ENCODE measurements around the gene RAPGEF2. TPM values are rescaled to one million over a fixed set of nuclear protein-coding genes. Genes with fewer than 3 reads are reported as not detected.
"Not testable (repeated sequence)": the region's sequence is repeated elsewhere in the genome, so short reads cannot be mapped to it uniquely, and the experiment has no call there.

The RAPGEF2 gene
- total and polyA plus RNA-seq, 4 donors: 9.4 to 51.3 (median 31.9) TPM

DNA sequence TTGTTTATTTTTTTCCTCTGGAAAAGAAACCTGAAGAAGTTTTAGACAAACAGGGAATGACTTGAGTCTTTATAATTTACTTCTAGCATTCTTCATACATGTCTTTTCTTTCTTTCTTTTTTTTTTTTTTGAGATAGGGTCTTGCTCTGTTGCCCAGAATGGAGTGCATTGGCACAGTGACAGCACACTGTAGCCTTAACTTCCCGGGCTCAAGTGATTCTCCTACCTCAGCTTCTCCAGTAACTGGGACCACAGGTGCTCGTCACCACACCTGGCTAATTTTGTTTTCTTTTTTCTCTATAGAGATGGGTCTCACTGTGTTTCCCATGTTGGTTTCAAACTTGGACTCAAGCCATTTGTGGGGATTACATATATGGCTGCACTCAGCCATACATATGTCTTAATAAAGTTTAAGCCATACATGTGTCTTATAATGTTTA is 71.8 kb downstream of the RAPGEF2 start:
- DNase-seq (no peak), ATAC-seq (ENCODE audit: low FRiP score) (no peak)
- intact Hi-C loops (cut with DNase I): loop anchor here (5.0 to 10.0 kb wide), 7 partner anchors 70 to 450 kb away; partner anchors contain the start of genes RAPGEF2 (in 2 of the 2) and PPID (in 1 of the 2)
- H3K9me3 ChIP-seq (ENCODE audit: control insufficient read depth, low read length): no peaks in the 10 kb centered on the region
- H3K4me1 ChIP-seq (ENCODE audit: control insufficient read depth in 1 of 2, insufficient read depth in 2 of 2, low read length in 2 of 2): peaks cover 0 to 7% of the 10 kb centered on the region in 2 donors
- H3K36me3 ChIP-seq (ENCODE audit: control insufficient read depth in 1 of 2, insufficient read depth in 2 of 2, low read length in 1 of 2): no peaks in the 10 kb centered on the region
- H3K27ac ChIP-seq (ENCODE audit: low read depth in 1 of 2, low read length in 2 of 2): no peak overlapping the region
- 50 to 55% methylated on average over 2 of the region's 2 CpGs for WGBS, 2 donors
- H3K4me3 ChIP-seq (ENCODE audit: low read length in 2 of 2): no peak overlapping the region
- H3K27me3 ChIP-seq (ENCODE audit: control insufficient read depth in 1 of 2, insufficient read depth in 2 of 2, low read length in 1 of 2): no peaks in the 10 kb centered on the region

DNA sequence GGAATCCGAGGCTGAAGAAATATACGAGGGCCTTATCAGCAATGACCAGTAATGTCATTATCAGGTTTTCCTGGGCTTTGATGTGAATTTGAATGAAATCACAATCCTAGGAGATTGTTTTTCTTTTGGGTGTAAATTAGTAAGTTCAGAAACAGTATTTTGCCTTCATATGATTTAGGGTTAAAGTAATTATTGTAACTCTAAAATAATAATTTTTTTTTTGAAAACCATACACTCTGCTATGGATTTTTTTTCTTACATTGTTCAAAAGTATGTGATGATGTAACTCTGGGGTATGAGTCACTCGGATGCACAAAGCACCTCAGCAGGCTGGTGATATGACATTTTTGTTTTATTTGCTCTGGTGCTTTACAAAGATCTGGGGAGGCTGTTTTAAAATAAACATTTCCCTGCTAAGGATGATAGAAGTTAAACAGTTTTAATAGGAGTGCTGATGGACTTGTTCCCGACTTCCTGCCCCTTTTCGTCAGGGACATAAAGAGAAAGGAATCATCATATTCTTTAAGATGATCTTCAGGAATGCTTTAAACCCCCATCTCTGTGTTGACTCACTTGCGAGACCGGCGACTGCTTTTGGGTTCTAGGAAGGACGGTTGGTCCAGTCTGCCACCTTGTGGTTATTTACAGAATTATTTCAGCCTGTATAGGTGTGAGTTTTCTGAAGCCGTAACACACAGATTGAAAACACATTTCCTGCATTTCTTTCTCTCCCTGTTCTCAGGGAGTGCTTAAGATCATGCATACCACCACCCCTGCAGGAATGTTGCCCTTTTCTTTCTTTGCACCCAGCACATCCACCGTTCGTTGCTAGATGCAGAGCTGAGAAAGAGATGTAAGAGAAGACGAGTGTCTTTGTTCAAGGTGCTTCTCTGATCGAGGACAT is 72.5 kb downstream of the RAPGEF2 start:
- H3K27me3 ChIP-seq (ENCODE audit: control insufficient read depth in 1 of 2, insufficient read depth in 2 of 2, low read length in 1 of 2): no peaks in the 10 kb centered on the region
- ATAC-seq (ENCODE audit: low FRiP score) (peak; percentile 90), DNase-seq (peak in 1 of 2 donors; percentile 63)
- H3K4me3 ChIP-seq (ENCODE audit: low read length in 2 of 2): peak overlapping the region in 1 of 2 donors; percentile 10
- H3K9me3 ChIP-seq (ENCODE audit: control insufficient read depth, low read length): no peaks in the 10 kb centered on the region
- peaks cover 3 to 7% of the 10 kb centered on the region in 2 donors for H3K4me1 ChIP-seq (ENCODE audit: control insufficient read depth in 1 of 2, insufficient read depth in 2 of 2, low read length in 2 of 2)
- intact Hi-C loops (cut with DNase I): loop anchor here (5.0 to 10.0 kb wide), 6 partner anchors 71 to 451 kb away; partner anchors contain the start of genes PPID (in 1 of the 2) and RAPGEF2 (in 1 of the 2)
- 10 to 11% methylated on average over 14 of the region's 14 CpGs for WGBS, 2 donors
- no peaks in the 10 kb centered on the region for H3K36me3 ChIP-seq (ENCODE audit: control insufficient read depth in 1 of 2, insufficient read depth in 2 of 2, low read length in 1 of 2)
- H3K27ac ChIP-seq (ENCODE audit: low read depth in 1 of 2, low read length in 2 of 2): peak overlapping the region in 1 of 2 donors; percentile 62

DNA sequence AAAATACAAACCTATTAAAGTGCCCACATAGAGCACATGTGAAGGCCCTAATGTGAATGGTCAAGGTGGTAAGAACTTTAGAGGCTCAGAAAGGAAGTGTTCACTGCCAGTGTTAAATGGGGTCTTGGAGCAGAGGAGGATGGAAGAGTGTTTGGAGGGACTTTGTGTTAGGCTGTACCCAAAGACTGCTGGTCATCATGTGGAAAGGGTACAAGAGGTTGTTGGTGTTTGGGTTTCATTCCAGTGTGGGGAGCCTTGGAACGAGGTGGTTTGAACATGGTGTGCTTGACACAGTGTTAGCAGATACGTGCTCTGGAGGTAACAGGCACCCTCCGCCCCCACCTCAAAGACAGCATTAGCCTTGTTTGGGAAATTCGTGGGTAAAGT is 73.1 kb downstream of the RAPGEF2 start:
- Histone ChIP-seq H3K27me3 (ENCODE audit: control insufficient read depth in 1 of 2, insufficient read depth in 2 of 2, low read length in 1 of 2) (no peaks in the 10 kb centered on the region), H3K36me3 (ENCODE audit: control insufficient read depth in 1 of 2, insufficient read depth in 2 of 2, low read length in 1 of 2) (no peaks in the 10 kb centered on the region), H3K4me1 (ENCODE audit: control insufficient read depth in 1 of 2, insufficient read depth in 2 of 2, low read length in 2 of 2) (peaks cover 3 to 7% of the 10 kb centered on the region in 2 donors), H3K9me3 (ENCODE audit: control insufficient read depth, low read length) (no peaks in the 10 kb centered on the region), H3K27ac (ENCODE audit: low read depth in 1 of 2, low read length in 2 of 2) (peak overlapping the region in 1 of 2 donors; percentile 62), H3K4me3 (ENCODE audit: low read length in 2 of 2) (no peak overlapping the region)
- intact Hi-C loops (cut with DNase I): loop anchor here (5.0 to 10.0 kb wide), 6 partner anchors 71 to 451 kb away; partner anchors contain the start of genes PPID (in 1 of the 2) and RAPGEF2 (in 1 of the 2)
- no peak for DNase-seq
- ATAC-seq (ENCODE audit: low FRiP score): no peak
- 35 to 37% methylated on average over 4 of the region's 4 CpGs for WGBS, 2 donors

DNA sequence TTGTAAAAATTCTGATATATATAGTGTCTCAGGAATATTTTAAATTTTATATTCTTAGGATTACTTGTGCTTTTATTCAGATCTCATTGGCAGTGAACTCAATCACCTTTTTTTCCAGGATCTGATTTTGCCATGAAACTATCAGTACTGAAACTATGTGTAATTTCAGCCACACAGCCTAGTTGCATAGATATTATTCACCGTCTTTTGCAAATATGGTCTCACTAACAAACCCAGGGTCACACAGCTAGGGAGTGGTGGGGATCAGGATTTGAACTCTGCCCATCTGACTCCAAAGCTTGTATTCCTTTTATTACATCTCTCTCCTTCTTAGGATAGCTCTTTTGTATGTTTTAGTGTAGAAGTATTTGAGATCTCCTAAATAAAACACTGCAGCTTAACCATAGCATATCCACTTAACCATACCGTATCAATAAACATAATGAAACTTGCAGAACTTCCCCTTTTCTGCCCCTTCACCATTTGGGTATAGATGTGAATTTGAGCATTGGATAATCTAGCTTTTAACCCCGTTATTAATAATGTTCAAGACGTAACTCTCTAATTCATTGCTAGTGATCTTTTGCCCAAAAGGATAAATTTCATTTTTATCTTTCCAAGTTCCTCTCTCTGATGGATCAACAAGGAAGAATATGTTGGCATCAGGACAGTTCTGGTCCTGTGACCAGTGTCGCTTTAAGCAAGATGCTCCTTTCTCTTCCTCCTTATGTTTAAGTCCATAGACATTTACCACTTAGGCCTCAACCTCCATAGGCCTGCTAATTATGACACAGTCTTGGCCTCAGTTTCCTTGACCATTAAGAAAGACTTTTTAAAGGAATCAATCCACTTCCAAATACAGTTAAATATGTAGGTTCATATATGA is 74.6 kb downstream of the RAPGEF2 start:
- Histone ChIP-seq H3K36me3 (ENCODE audit: control insufficient read depth in 1 of 2, insufficient read depth in 2 of 2, low read length in 1 of 2) (no peaks in the 10 kb centered on the region), H3K9me3 (ENCODE audit: control insufficient read depth, low read length) (no peaks in the 10 kb centered on the region), H3K4me3 (ENCODE audit: low read length in 2 of 2) (no peak overlapping the region), H3K27me3 (ENCODE audit: control insufficient read depth in 1 of 2, insufficient read depth in 2 of 2, low read length in 1 of 2) (no peaks in the 10 kb centered on the region), H3K4me1 (ENCODE audit: control insufficient read depth in 1 of 2, insufficient read depth in 2 of 2, low read length in 2 of 2) (peaks cover 3 to 7% of the 10 kb centered on the region in 2 donors), H3K27ac (ENCODE audit: low read depth in 1 of 2, low read length in 2 of 2) (no peak overlapping the region)
- no peak for ATAC-seq (ENCODE audit: low FRiP score)
- DNase-seq: no peak
- intact Hi-C loops (cut with DNase I): loop anchor here (5.0 to 10.0 kb wide), 6 partner anchors 73 to 453 kb away; partner anchors contain the start of genes PPID (in 1 of the 2) and RAPGEF2 (in 1 of the 2)
- WGBS, 2 donors: 67 to 81% methylated on average over 5 of the region's 5 CpGs

DNA sequence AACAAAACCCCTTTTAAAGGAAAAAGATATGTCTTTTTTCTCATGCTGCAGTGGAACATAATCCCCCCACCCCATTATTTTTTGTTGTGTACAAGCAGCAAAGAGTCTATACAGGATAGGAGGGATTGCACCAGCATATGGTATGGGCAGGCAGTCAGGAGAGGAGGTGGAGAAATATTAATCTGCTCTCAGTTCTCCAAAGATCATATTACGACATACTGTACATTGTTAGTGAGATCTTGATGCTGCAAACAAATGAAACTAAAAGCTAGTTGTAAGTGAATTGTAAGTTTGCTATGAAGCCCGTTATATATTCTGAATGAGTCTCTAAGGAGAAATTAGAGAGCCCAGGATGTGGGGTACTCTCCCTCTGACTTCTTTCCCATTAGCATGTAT is 75.3 kb downstream of the RAPGEF2 start:
- no peak overlapping the region for H3K27ac ChIP-seq (ENCODE audit: low read depth in 1 of 2, low read length in 2 of 2)
- 79% methylated on average over 2 of the region's 2 CpGs for WGBS, 2 donors
- no peak for ATAC-seq (ENCODE audit: low FRiP score)
- intact Hi-C loops (cut with DNase I): loop anchor here (5.0 to 10.0 kb wide), 6 partner anchors 73 to 453 kb away; partner anchors contain the start of genes PPID (in 1 of the 2) and RAPGEF2 (in 1 of the 2)
- H3K4me3 ChIP-seq (ENCODE audit: low read length in 2 of 2): no peak overlapping the region
- H3K27me3 ChIP-seq (ENCODE audit: control insufficient read depth in 1 of 2, insufficient read depth in 2 of 2, low read length in 1 of 2): no peaks in the 10 kb centered on the region
- DNase-seq: no peak
- H3K4me1 ChIP-seq (ENCODE audit: control insufficient read depth in 1 of 2, insufficient read depth in 2 of 2, low read length in 2 of 2): peaks cover 3 to 7% of the 10 kb centered on the region in 2 donors
- H3K36me3 ChIP-seq (ENCODE audit: control insufficient read depth in 1 of 2, insufficient read depth in 2 of 2, low read length in 1 of 2): no peaks in the 10 kb centered on the region
- H3K9me3 ChIP-seq (ENCODE audit: control insufficient read depth, low read length): no peaks in the 10 kb centered on the region

DNA sequence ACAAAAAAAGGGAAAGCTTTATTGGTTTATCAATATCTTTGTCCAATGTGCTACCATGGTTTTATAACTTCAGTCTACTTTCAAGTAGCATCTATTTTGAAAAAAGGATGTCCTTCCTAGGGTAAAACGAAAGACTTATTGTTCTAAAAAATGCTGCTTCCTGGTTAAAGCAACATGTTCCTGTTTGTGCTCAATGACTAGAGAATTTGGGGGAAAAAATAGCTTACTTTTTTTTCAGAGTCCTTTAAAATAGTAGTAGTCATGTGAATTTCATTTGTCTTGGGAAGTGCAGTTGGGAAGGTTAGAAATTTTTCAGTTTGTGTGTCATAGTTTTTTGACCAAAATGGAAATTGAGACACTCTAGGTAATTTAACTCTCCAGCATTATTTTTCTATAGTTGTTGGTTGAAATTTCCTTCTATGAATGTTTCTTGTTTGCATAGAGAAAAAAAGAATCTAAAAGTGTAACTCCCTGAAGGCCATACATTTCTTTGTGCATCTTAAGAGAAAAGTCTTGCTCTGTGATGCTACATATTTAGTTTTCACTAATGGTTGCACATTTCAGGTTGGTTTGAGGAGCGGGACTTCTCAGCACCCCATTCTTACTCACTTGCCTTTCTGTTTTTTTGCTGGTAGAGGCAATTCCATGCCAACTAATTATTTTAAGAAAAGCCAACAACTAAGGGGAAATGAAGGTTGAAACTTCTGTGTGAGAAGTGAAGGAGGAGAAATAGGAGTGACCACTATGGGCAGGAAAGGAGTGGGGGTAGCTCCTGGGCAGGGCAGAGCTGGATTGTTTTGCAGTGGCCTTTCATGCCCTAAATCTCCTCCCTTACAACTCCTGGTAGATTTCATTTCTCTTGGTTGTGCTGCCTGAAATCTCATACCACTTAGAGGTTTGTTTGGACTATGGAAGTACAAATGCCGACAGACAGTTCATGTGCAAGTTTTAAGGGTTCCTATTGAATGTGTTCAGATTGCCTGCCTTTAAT is 76.4 kb downstream of the RAPGEF2 start:
- ATAC-seq (ENCODE audit: low FRiP score): peak; percentile 43
- Histone ChIP-seq H3K27ac (ENCODE audit: low read depth in 1 of 2, low read length in 2 of 2) (peak overlapping the region in 1 of 2 donors; percentile 79), H3K9me3 (ENCODE audit: control insufficient read depth, low read length) (no peaks in the 10 kb centered on the region), H3K36me3 (ENCODE audit: control insufficient read depth in 1 of 2, insufficient read depth in 2 of 2, low read length in 1 of 2) (no peaks in the 10 kb centered on the region), H3K4me3 (ENCODE audit: low read length in 2 of 2) (peak overlapping the region in 1 of 2 donors; percentile 51), H3K27me3 (ENCODE audit: control insufficient read depth in 1 of 2, insufficient read depth in 2 of 2, low read length in 1 of 2) (no peaks in the 10 kb centered on the region), H3K4me1 (ENCODE audit: control insufficient read depth in 1 of 2, insufficient read depth in 2 of 2, low read length in 2 of 2) (peaks cover 3 to 6% of the 10 kb centered on the region in 2 donors)
- DNase-seq: no peak
- intact Hi-C loops (cut with DNase I): loop anchor here (5.0 to 10.0 kb wide), 6 partner anchors 74 to 454 kb away; partner anchors contain the start of genes PPID (in 1 of the 2) and RAPGEF2 (in 1 of the 2)
- WGBS, 2 donors: 30 to 46% methylated on average over 3 of the region's 3 CpGs

DNA sequence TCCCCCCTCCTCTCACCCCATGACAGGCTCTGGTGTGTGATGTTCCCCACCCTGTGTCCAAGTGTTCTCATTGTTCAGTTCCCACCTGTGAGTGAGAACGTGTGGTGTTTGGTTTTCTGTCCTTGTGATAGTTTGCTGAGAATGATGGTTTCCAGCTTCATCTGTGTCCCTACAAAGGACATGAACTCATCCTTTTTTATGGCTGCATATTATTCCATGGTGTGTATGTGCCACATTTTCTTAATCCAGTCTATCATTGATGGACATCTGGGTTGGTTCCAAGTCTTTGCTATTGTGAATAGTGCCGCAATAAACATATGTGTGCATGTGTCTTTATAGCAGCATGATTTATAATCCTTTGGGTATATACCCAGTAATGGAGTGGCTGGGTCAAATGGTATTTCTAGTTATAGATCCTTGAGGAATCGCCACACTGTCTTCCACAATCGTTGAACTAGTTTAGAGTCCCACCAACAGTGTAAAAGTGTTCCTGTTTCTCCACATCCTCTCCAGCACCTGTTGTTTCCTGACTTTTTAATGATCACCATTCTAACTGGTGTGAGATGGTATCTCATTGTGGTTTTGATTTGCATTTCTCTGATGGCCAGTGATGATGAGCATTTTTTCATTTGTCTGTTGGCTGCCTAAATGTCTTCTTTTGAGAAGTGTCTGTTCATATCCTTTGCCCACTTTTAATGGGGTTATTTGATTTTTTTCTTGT is 81.2 kb downstream of the RAPGEF2 start:
- H3K4me3 ChIP-seq (ENCODE audit: low read length in 2 of 2); intact Hi-C loops (cut with DNase I); H3K9me3 ChIP-seq (ENCODE audit: control insufficient read depth, low read length); H3K27me3 ChIP-seq (ENCODE audit: control insufficient read depth in 1 of 2, insufficient read depth in 2 of 2, low read length in 1 of 2); H3K4me1 ChIP-seq (ENCODE audit: control insufficient read depth in 1 of 2, insufficient read depth in 2 of 2, low read length in 2 of 2); ATAC-seq (ENCODE audit: low FRiP score); DNase-seq; H3K27ac ChIP-seq (ENCODE audit: low read depth in 1 of 2, low read length in 2 of 2); H3K36me3 ChIP-seq (ENCODE audit: control insufficient read depth in 1 of 2, insufficient read depth in 2 of 2, low read length in 1 of 2): not testable (repeated sequence)
- 96 to 97% methylated on average over 3 to 4 of the region's 4 CpGs for WGBS, 2 donors
